HG02678 (cell line): ENCODE measurements around the gene ADAMTS10.
"Not testable (repeated sequence)": the region's sequence is repeated elsewhere in the genome, so short reads cannot be mapped to it uniquely, and the experiment has no call there.

Experiments used
- ATAC-seq: cut with Tn5 transposase; IDR thresholded peaks from one replicate; pipeline ENCODE4 v1.9.1; 2021; ENCODE audit warnings: mild to moderate bottlenecking, moderate library complexity; ENCODE audit not compliant: unreplicated experiment

ADAMTS10 gene

DNA sequence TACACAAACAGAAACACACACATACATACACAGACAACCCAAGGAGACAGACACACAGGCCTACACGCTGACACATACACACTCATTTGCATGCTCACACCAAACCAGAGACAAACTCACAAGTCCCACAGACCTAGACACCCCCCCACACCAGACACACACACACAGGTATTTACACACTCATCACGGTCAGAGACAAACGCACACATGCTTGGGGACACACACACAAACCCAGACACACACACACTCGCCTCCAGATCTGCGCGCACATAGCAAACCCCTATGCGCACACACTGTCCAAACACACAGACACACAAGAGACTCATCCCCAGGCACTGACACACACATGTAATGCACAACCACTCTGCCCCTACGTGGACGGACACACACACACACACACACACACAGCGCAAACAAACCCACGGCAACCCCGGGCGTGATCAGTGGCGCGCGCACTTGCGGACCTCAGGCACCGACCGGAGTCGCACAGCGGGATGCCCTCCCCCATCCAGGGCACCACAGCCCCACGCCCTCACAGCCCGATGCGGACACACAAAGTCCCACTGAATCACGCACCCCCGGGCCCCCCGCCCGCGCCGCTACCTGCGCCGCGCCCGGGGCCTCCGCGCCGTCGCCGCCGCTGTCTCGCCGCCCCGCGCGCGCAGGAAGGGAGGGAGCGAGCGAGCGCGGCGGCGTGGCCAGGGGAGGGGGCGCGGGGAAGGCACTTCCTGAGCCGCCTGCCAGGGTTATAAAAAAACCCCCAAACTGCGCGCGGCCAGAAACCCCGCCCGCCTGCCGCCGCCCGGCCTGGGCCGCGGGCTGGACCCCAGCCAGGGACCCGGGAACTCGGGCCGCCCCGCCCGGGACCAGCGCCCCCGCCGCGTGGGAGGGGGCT lies at the start of gene ADAMTS10:
Gene ADAMTS10, minus strand, starts transcription at position 675 of the 895 bp plus-strand sequence. CDS start 5,005 bp downstream, outside the sequence.
- ATAC-seq = no peak

DNA sequence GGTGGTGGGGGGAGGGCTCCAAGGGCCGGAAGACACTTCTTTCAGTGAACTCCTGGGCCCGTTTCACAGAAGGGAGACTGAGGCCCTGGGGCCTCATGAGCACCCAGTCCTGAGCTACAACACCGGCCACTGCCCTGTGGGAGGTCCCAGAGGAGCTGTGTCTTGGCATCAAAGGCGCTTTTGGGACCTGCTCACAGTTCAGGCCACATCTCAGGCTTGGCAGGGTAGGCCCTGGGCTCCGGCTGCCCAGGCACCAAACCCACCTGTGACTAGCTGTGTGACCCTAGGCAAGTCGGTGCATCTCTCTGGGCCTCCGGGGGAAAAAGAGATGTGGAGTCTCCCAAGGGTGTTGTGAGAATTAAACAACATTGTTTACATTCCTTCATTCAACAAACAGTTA lies 49.4 kb upstream of the ADAMTS10 start:
- no peak for ATAC-seq

DNA sequence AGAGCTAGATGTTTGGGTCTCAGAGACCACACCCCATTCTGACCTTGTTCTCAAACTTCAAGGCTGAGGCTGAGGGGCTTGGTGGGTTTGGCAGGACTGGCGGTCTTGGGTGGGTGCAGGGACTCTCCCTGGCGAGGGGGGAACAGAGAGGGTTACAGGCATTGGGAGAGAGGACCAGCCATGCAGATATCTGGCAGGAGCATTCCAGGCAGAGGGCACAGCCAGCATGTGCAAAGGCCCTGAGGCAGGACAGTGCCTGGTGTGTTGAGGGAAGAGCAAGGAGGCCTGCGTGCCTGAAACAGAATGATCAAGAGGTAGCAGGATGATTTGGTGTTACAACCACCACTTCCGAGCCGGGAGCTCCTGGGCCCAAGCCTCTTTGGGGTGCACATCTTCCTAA lies 47.4 kb upstream of the ADAMTS10 start:
- no peak for ATAC-seq

DNA sequence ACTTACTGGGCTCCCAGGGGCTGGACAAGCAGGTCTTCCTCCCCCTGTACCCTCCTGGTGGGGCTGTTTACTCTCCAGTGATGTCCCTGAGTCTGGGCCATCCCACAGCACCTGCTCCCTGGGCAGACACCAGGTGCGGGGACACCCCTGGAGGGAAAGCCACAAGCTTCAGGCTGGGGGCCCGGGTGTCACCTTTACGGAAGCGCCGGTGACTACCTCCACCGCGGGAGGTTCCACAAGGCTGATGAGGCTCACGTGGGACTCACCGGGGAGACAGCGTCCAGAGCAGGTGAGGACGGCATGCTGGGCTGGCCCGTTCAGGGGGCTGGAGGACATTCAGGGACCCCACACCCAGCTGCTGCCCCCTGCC lies 44.8 kb upstream of the ADAMTS10 start:
- no peak for ATAC-seq

DNA sequence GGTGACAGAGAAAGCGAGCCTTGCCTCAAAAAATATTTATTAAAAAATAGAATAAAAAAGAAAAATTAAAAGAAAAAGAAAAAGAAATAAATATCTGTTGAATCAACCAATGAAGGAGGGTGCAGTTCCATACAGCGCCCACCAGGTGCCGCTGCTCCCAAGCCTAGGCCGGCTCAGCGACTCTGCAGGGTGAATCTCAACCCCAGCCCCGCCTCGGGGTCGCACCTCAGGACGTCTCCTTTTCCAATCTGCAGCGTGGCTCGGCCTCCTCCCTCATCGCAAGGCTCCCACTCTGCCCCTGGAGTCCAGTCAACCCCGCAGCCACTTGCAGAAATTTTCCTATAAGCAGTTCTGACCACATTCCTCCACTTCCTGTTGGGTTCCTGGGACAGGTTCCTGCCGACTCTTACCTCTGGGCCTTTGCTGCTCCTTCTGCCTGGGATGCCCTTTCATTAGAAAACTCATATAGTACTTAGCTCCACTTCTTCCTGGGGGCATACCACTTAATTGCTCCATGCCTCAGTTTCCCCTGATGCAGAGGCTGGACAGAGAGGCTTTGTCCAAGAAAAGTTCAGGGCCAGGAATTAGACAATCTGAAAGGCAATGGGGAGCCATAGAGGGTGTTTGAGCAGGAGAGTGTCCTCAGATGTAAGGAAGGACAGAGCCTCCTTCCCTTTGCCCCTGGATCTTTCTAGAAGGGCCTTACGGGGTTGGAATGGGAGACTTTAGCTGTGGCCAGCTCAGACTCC lies 44.2 kb upstream of the ADAMTS10 start:
- no peak for ATAC-seq

DNA sequence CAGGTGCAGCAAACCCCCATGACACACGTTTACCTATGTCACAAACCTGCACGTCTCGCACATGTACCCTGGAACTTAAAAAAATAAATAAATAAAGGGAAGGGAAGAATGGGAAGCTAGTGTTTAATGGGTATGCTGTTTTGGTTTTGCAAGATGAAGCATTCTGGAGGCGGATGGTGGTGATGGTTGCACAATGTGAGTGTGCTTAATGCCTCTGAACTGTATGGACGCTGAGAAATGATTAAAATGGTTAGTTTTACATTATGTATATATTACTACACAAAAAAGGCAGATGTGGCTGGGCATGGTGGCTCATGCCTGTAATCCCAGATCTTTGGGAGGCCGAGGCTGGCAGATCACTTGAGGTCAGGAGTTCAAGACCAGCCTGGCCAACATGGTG lies 37.7 kb upstream of the ADAMTS10 start:
- ATAC-seq = no peak

DNA sequence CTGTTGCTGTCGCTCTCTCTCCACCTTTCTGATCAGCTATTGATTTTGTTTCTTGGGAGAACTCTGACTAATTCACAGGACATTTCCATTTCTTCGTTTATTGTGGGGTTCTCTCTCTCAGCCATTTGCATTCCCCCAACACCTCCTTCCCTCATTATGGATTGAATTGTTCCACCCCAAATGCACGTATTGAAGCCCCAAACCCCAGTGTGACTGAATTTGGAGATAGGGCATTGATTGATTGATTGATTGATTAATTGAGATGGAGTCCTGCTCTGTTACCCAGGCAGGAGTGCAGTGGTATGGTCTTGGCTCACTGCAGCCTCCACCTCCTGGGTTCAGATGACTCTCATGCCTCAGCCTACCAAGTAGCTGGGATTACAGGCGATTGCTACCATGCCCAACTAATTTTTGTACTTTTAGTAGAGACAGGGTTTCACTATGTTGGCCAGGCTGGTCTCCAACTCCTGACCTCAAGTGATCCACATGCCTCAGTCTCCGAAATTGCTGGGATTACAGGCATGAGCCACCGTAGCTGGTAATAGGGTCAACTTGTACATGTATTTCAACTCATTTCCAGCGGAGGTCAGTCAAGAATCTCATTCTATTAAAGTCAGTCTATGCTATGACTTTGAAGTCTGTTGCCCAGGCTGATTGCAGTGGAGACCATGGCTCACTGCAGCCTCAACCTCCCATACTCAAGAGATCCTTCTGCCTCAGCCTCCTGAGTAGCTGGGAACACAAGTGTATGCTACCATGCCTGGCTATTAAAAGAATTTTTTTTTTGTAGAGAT lies 33.5 kb upstream of the ADAMTS10 start:
- no peak for ATAC-seq

DNA sequence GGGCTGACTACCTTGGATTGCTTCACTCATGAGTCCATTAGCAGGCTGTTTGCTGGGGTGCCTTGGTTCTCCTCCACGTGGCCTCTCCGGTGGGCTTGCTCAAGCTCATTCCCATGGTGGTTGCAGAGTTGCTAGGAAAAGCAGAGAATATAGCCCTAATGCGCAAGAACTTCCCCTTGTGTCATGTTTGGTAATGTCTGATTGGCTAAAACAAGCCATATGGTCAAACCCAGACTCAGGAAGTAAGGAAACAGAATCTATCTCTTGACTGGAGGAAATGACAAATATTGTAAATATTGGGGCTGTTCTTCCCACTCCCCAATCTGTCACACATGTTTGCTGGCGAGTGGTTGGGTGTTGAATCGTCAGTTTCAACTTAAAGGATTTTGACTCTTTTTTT lies 32.0 kb upstream of the ADAMTS10 start:
- ATAC-seq = no peak

DNA sequence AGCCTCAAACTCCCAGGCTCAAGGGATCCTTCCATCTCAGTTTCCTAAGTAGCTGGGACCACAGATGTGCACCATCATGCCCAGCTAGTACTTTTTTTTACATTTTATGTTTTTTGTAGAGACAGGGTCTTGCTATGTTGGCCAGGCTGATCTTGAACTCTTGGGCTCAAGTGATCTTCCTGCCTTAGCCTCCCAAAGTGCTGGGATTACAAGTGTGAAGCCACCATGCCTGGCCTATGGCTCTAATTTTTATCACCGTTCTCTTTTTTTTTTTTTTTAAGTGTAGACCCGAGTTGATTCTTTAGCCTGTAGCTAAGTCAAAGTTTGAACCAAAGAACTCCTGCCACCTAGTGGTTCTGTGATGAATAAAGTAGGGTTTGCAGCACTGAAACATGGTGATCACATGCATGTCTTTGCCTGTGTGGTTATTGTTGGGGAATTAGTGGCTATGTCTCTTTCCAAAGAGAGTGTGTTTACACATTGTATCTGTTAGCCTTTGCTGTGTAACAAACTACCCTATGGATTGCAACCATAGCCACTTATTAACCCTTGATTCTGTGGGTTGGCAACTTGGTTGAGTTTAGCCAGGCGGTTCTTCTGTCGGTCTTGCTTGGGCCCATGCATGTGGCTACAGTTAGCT lies 31.5 kb upstream of the ADAMTS10 start:
- no peak for ATAC-seq

DNA sequence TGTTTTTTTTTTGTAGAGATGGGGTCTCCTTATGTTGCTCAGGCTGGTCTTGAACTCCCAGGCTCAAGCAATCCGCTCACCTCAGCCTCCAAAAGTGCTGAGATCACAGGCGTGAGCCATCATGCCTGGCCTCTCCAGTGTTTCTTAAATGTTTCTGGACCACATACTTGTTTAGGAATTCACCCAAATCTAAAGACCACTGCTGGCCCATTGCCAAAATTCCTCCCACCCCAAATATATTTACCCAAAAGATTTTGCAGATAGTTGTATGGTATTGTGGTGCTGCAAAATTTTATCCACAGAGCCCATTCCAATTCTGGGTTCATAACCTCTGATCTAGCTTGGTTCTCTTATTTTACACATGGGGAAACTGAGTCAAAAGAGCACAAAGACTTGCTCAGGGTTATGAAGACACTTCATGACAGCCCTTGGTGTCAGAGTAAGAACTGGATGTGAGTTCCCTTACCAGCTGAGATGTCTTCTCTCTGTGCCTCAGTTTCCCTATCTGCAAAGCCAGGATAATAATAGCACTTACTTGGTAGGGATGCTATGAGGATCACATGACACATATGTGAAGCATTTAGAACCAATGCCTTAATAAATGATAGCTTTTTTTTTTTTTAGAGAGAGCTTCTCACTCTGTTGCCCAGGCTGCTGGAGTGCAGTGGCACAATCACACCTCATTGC lies 30.8 kb upstream of the ADAMTS10 start:
- ATAC-seq = no peak

DNA sequence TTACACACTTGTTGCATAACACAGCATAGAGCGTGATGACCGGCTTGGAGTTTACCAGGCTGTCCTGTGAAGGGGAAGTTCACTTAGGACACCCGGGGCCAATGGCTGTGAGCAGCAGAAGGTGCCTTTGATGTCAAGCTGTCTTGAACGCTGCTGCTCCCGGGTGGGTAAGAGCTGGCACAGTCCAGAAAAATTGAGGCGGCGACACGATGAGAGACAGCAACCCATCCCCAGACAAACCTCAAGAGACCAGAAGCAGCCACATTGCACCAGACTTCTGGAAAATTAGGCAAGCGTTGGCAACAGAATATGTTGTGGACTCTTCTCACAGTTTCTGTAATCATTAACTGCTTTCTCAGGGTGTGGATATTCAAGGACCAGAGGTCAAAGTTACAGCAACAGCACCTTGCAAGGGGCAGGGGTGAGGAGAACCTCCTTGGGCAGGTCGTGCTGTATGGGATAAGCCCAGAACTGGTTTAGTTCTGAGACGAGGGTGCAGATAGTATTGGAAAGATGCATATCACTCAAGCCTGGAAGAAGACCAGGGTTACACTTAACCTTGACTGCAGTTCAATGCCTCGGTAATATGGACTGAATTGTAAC lies 30.0 kb upstream of the ADAMTS10 start:
- no peak for ATAC-seq

DNA sequence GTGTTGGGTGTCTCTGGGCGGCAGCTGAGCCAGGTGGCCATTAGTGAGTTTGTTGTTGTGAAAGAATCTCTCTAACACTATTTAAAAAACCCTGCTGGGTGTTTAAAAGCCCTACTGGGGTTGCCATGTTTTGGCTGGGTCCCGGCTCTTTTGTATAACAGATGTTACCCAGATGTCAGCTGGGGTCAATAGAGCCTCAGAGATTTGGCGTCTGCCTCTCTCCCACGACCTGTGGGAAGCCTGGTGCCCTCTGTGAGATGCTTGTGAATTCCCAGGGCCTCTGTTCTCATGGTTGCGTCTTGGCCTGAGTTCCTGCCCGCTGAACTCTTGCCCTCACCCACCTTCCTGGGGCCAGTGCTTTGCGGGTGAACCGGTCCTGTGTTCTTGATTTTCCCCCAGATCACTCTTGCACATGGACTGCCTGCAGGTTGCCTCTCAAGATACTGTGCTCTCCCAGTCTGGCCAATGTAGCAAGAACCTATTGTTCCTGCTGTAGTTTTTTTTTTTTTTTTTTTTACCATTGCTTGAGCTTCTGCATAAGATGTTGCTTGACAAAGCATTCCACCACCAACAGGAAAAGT lies 29.4 kb upstream of the ADAMTS10 start:
- ATAC-seq = no peak

DNA sequence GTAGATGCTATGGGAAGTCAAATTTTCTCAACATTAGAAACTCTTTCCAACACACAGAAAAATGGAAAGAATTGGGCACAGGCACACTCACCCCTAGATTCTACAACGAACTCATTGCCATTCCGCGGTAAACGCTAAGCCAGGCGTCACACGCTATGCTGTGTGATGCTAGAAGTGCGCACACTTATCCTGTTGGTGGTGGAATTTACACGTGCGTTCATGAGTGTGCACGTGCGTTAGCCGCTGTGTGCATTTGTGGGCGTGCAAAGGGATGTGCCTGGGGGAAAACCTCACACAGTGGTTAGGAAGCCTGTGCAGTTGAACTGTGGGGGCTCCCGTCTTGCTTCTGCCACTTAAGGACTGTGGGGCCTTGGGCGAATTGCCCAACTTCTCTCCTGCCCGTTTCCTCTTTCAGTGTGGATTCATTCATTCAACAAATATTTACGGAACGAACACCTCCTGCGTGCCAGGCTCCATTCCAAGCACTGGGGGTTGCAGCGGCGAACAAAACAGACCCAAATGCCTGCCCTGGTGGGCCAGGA lies 27.6 kb upstream of the ADAMTS10 start:
- no peak for ATAC-seq

DNA sequence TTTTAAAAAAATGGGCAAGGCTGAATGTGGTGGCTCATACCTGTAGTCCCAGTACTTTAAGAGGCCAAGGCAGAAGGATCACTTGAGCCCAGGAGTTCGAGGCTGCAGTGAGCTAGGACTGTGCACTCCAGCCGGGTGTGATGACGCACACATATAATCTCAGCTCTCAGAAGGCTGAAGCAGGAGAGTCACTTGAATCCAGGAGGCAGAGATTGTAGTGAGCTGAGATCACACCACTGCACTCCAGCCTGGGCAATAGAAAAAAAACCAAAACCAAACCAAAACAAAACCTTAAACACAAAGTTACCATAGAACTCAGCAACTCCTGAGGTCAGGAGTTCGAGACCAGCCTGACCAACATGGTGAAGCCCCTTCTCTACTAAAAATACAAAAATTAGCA lies 26.6 kb upstream of the ADAMTS10 start:
- not testable (repeated sequence) for ATAC-seq

DNA sequence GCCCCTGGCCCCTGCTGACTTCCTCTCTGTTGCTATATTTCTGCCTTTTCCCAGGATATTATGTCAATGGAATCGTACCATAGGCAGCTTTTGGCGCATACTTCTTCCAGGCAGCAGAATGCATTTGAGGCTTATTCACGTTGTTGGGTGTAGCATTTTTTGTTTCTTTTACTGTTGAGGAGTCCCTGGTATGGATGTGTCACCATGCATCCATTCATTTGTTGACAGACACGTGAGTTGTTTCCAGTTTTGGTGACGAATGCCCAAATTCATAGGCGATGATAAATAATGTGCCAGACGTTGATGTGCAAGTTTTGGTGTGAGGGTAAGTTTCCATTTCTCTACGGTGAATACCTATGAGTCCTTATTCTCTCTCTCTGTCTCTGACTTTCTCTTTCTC lies 24.9 kb upstream of the ADAMTS10 start:
- no peak for ATAC-seq

DNA sequence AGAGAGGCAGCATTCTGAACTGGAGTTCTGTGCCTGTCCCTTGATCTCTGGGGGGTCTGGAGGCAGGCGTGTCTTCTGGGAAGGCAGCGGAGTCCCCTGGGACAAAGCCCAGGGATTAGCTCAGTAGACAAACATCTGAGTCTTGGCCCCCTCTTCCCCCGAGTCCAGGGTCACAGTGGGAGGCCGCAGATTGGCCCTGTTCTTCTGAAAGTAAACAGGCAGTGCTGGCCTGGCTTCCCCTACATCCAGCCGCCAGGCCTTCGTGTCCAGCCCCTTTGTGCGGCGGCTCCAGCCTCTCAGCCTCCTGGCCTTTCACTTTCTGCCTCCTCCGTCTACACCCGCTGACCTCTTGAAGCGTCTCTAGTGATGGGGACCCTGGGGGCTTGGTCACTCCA lies 20.9 kb upstream of the ADAMTS10 start:
- ATAC-seq = no peak

DNA sequence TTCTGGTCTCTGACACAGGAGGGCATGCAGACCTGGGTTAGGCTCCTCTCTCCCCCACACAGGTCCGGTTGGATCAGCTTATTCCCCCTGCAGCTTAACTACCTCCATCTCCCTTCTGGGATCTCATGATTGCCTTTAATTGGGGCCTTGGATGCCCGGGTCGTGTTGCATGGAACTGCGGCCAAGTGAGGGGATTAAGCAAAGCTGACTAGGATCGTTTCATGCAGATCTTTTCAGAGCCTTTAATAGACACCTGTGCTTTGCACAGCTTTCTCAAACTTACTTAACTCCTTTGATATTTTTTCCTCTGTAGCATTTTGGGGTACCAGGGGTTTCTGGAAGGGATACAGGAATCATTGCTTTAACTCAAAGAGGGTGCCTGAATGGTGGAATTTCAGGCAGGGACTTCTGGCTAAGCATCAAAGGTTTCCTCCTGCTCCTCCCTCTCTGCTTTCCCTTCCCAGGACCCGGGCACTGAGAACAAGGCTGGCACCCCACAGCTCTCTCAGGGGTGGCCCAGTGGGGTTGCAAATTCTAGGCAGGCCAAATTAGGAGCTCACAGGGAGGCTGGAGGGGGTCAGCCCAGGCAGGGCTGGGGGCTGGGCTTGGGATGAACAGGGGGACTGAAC lies 20.4 kb upstream of the ADAMTS10 start:
- ATAC-seq = no peak

DNA sequence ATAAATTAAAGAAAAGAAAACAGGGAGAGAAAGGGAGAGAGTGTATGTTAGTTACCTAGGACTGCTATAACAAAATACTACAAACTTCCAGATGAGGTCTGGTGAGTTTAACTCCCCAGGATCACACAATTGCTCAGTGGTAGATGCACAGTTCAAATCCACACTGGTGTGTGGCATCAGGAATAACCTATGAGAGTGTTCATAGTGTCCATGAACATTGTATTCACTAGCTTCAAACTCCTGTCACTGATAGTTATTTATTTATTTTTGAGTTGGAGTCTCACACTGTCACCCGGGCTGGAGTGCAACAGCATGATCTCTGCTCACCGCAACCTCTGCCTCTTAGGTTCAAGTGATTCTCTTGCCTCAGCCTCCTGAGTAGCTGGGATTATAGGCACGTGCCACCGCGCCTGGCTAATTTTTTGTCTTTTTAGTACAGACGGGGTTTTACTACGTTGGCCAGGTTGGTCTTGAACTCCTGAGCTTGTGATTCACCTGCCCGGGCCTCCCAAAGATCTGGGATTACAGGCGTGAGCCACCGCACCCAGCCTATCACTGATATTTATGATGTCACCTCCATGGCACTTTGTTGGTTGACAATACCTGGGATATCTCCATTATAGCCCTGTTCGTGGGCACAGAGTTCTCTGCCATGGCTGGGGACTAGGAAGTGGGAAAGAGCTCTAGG lies 19.6 kb upstream of the ADAMTS10 start, which contains the start of gene NFILZ:
Gene NFILZ, plus strand, starts transcription at position 638 of the 688 bp plus-strand sequence. CDS start 46,133 bp downstream, outside the sequence.
- ATAC-seq = no peak
